Transverse colon (tissue), 4 donors: Measurements from ENCODE around the gene FBXO47. TPM values are rescaled to one million over a fixed set of nuclear protein-coding genes. Genes with fewer than 3 reads are reported as not detected.

Source experiments
- DNase-seq: peaks from one replicate; pipeline ENCODE4 v3.0.0-alpha.2; 2019
- H3K27ac ChIP-seq, 4 donors: fragments of 200-600 bp; sonication (generic); 2 replicates each; pipeline ENCODE4 v1.5.1; 2016 to 2018; ENCODE audit warnings: inconsistent platforms in 4 of 4
- H3K27me3 ChIP-seq: fragments of 200-600 bp; sonication (generic); 2 replicates; pipeline ENCODE4 v1.5.1; 2017; ENCODE audit warnings: inconsistent platforms
- H3K36me3 ChIP-seq, 4 donors: fragments of 200-600 bp; sonication (generic); 2 replicates each; pipeline ENCODE4 v1.5.1; 2017 to 2019; ENCODE audit warnings: inconsistent platforms in 4 of 4
- H3K4me1 ChIP-seq, 4 donors: fragments of 200-600 bp; sonication (generic); 2 replicates each; pipeline ENCODE4 v1.5.1; 2017 to 2020; ENCODE audit warnings: inconsistent platforms in 4 of 4
- H3K4me3 ChIP-seq, 4 donors: fragments of 200-600 bp; sonication (generic); 1 replicate in 1 of 4; 2 replicates in 3 of 4; pipeline versions ENCODE4 v1.5.1 to v1.6.1; 2017 to 2019; ENCODE audit warnings: inconsistent platforms in 4 of 4
- H3K9me3 ChIP-seq, 2 donors: fragments of 200-600 bp; sonication (generic); 2 replicates each; pipeline ENCODE4 v1.5.1; 2017 to 2019; ENCODE audit warnings: inconsistent platforms in 2 of 2
- EP300 ChIP-seq: sonication (generic); formaldehyde crosslinking; IDR thresholded peaks from one replicate; pipeline ENCODE4 v1.6.1; 2017; ENCODE audit warnings: antibody characterized with exemption, low read depth
- POLR2A ChIP-seq: fragments of 450-650 bp; IDR thresholded peaks from one replicate; pipeline ENCODE4 v1.6.1; 2016; ENCODE audit warnings: antibody characterized with exemption, mild to moderate bottlenecking, moderate library complexity
- POLR2AphosphoS5 ChIP-seq, 3 donors: sonication (generic); formaldehyde crosslinking; IDR thresholded peaks; one replicate each; pipeline ENCODE4 v1.6.1; 2016; ENCODE audit warnings: antibody characterized with exemption in 3 of 3
- WGBS, 2 donors: methylation state at CpG; one replicate each; pipeline ENCODE4 v1.1.5; 2018; ENCODE audit warnings: low coverage in 1 of 2; 5-methylcytosine and 5-hydroxymethylcytosine counted together
- in situ Hi-C, 4 donors: fragments of 200-750 bp; cut with MboI; loops; one replicate each; pipeline versions ENCODE4 v1.15.0 to v1.15.1; 2017; ENCODE audit warnings: low sequenced_read_pairs in 3 of 4, low pct_ligation_motif_present in 1 of 4, low pct_unique_long_range_greater_than_20kb in 1 of 4
- intact Hi-C: fragments of 100-400 bp; cut with DNase I; formaldehyde crosslinking; loops from one replicate; pipeline ENCODE4 v1.15.1; 2023; ENCODE audit warnings: low total_unique reads
- total RNA-seq, 4 donors: library from RNA; depleted of rRNA; stranded (reverse); fragments of >200 nt; gene quantifications; one replicate each; pipeline ENCODE4 v1.1.0, GENCODE V29; 2016
- TF ChIP-seq, protein P1 (sequence below), 5 experiments: fragments of 200-600 bp in 3 of 5; fragments of 450-650 bp in 2 of 5; sonication (generic) in 3 of 5; IDR thresholded peaks; 1 replicate in 2 of 5; 2 replicates in 3 of 5; pipeline ENCODE4 v1.5.1; 2016 to 2017; ENCODE audit warnings: antibody characterized with exemption in 5 of 5, inconsistent platforms in 3 of 5, mild to moderate bottlenecking in 2 of 5, moderate library complexity in 1 of 5

Gene FBXO47
- total RNA-seq, 4 donors from 2014 or later = not detected

DNA sequence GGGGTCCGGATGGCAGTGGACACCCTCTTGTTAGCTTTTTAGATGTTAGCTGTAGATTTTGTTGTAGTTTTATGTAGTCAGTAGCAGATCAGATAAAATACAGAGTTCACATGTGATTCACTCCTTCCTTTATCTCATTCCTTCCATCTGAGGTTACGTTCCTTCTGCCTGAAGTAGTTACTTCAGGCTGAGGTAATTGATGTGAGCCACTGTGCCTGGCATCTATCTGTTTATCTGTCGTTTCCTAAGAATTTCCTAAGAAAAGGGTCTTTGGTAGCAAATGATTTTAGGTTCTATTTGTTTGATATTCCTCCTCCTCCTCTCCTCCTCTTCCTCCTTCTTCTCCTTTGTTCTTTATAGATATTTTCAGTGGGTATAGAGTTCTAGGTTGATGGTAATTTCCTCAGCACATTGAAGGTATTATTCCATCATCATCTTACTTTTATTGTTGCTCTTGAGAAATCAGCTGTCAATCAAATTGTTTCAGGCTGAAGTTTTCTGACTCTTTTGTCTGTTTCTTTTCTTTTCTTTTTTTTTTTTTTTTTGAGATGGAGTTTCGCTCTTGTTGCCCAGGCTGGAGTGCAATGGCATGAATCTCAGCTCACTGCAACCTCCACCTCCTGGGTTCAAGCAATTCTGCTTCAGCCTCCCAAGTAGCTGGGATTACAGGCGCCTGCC is 29.6 kb upstream of the FBXO47 start:
- Histone ChIP-seq H3K4me1 (peaks cover 0 to 23% (median 3%) of the 10 kb centered on the region in 4 donors), H3K27me3 (no peaks in the 10 kb centered on the region), H3K27ac (no peak overlapping the region), H3K9me3 (peaks cover 8 to 13% of the 10 kb centered on the region in 2 donors), H3K4me3 (no peak overlapping the region), H3K36me3 (no peaks in the 10 kb centered on the region)
- WGBS, 2 donors = 79 to 87% methylated on average over 2 to 5 of the region's 5 CpGs
- TF ChIP-seq POLR2A = no peak
- TF ChIP-seq POLR2AphosphoS5 (IDR thresholded peaks at IDR 0.05) = no peak
- TF ChIP-seq EP300 = no peak
- TF ChIP-seq, protein P1, sequence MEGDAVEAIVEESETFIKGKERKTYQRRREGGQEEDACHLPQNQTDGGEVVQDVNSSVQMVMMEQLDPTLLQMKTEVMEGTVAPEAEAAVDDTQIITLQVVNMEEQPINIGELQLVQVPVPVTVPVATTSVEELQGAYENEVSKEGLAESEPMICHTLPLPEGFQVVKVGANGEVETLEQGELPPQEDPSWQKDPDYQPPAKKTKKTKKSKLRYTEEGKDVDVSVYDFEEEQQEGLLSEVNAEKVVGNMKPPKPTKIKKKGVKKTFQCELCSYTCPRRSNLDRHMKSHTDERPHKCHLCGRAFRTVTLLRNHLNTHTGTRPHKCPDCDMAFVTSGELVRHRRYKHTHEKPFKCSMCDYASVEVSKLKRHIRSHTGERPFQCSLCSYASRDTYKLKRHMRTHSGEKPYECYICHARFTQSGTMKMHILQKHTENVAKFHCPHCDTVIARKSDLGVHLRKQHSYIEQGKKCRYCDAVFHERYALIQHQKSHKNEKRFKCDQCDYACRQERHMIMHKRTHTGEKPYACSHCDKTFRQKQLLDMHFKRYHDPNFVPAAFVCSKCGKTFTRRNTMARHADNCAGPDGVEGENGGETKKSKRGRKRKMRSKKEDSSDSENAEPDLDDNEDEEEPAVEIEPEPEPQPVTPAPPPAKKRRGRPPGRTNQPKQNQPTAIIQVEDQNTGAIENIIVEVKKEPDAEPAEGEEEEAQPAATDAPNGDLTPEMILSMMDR (IDR thresholded peaks at IDR 0.05) = no peak
- no peak for DNase-seq
- in situ Hi-C loops (loop anchor here in 1 of 4 donors (25.0 kb wide), 1 partner anchor 166 kb away; the partner anchor contains the start of genes ARL5C and PLXDC1), intact Hi-C loops (no loop called here)

DNA sequence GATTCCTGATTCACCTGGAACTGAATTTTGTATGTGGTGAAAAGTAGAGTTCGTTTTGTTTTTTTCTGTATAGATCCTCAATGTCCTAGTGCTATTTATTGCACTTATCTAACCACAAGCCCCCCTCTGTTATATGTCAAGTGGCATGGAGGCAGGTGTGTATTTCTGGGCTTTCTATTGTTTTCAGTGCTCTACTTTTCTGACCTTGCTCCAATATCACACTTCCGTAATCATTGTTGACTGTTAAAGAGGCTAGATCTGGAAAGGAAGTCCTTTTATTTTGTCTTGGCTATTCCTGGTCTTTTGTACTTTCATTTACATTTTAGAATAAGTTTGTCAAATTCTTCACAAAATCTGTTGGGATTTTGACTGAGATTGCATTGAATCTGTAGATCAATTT is 26.8 kb upstream of the FBXO47 start:
- H3K4me3 ChIP-seq = no peak overlapping the region
- peaks cover 8 to 13% of the 10 kb centered on the region in 2 donors for H3K9me3 ChIP-seq
- in situ Hi-C loops = loop anchor here in 1 of 4 donors (25.0 kb wide), 1 partner anchor 168 kb away; the partner anchor contains the start of genes ARL5C and PLXDC1
- H3K27me3 ChIP-seq = no peaks in the 10 kb centered on the region
- H3K36me3 ChIP-seq = no peaks in the 10 kb centered on the region
- no peak for DNase-seq
- intact Hi-C loops = no loop called here
- H3K4me1 ChIP-seq = no peaks in the 10 kb centered on the region
- H3K27ac ChIP-seq = no peak overlapping the region
- 29% methylated on average over 1 to 2 of the region's 2 CpGs for WGBS, 2 donors
- TF ChIP-seq EP300 = no peak
- TF ChIP-seq POLR2AphosphoS5 (IDR thresholded peaks at IDR 0.05) = no peak
- no peak for TF ChIP-seq POLR2A
- TF ChIP-seq, protein P1 (IDR thresholded peaks at IDR 0.05) = no peak

DNA sequence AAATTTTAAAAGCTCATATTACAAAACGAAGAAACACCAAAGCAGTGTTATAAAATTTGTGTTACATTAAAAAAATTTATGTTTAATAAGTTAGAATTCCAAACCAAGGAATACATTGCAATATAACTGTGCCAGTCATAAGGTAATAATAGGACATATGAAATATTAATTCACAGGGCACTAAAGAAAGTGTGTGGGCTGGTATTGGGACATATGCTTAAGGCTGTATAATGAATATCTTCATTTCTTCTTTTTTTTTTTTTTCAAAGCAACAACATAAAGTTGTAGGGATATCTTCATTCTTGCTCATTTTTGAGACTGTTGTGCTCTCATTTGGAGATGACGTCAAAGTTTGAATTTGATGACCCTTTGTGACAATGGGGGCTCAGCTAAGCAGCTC is 17.5 kb upstream of the FBXO47 start:
- Histone ChIP-seq H3K36me3 (no peaks in the 10 kb centered on the region), H3K27me3 (peaks cover 5% of the 10 kb centered on the region), H3K4me3 (no peak overlapping the region), H3K4me1 (peaks cover 0 to 3% (median 0%) of the 10 kb centered on the region in 4 donors), H3K27ac (no peak overlapping the region), H3K9me3 (no peaks in the 10 kb centered on the region)
- intact Hi-C loops = no loop called here
- WGBS, 2 donors = 69 to 70% methylated on average over 2 of the region's 2 CpGs
- TF ChIP-seq, protein P1 (IDR thresholded peaks at IDR 0.05) = no peak
- TF ChIP-seq POLR2A (no peak), POLR2AphosphoS5 (IDR thresholded peaks at IDR 0.05) (no peak), EP300 (no peak)
- in situ Hi-C loops = loop anchor here (5.0 to 25.0 kb wide), 4 partner anchors 168 to 178 kb away; partner anchors contain the start of genes PLXDC1 (in 3 of the 4) and ARL5C (in 1 of the 4)
- DNase-seq = no peak

DNA sequence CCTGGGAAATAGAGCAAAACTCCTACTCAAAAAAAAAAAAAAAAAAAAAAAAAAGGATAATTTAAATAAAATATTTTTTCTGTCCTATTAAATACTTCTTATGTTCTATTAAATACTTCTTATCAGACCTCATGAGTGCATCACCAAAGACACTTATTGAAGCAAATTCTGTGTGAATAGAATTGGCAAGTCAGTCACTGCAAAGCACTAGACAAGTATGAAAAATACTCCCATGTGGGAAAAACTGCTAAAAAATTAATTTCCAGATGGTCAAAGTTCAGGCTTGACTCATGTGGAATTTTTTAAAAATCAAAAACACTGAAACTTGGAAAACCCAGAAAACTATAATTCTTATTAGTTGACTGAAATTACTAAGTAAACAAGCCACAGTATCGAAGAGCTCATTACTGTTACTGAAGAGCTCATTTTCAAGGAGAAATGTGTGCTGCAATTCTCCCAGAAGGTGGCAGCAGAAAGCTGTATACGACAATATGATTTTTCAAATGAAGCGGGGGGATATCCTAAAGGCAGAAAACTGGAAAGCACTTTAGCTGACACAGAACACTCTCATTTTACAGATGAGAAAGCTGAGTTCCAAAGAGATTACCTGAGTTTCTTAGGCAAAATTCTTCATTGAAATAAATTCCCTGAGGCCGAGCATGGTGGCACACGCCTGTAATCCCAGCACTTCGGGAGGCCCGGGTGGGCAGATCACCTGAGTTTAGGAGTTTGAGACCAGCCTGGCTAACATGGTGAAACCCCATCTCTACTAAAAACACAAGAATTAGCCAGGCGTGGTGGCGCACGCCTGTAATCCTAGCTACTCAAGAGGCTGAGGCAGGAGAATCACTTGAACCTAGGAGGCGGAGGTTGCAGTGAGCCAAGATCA is 15.9 kb upstream of the FBXO47 start:
- DNase-seq = peak; percentile 45
- Histone ChIP-seq H3K27me3 (peaks cover 5% of the 10 kb centered on the region), H3K4me3 (no peak overlapping the region), H3K27ac (no peak overlapping the region), H3K9me3 (no peaks in the 10 kb centered on the region), H3K36me3 (no peaks in the 10 kb centered on the region), H3K4me1 (peaks cover 0 to 3% (median 0%) of the 10 kb centered on the region in 4 donors)
- WGBS, 2 donors = 46 to 52% methylated on average over 7 to 11 of the region's 11 CpGs
- in situ Hi-C loops = loop anchor here in 3 of 4 donors (5.0 to 25.0 kb wide), 3 partner anchors 172 to 179 kb away; partner anchors contain the start of genes PLXDC1 (in 2 of the 3) and ARL5C (in 1 of the 3)
- intact Hi-C loops = loop anchor here (2.0 kb wide), 1 partner anchor 172 kb away; no protein-coding TSS in a partner anchor
- TF ChIP-seq, protein P1 (IDR thresholded peaks at IDR 0.05) = peak; percentile 72 to 83 (median 75)
- no peak for TF ChIP-seq EP300
